ENCODE measurements around the gene OTC.

DNA sequence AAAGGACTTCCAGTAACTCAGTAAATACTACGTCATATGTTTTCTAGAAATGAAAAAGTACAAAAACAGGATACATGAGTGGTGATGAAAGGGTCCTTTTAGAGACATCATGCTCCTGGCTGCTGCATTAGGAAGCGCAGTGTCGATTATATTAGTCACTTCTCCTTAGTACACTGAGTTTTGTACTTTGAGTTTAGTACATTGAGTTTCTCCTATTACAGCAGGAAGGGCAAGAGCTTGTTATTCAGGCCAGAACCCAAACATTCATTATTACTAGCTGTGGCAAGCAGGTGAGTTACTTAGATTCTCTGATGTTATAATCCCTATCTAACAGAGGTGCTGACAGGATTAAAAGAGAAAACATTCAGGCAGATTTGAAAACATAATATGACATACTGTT is 46.4 kb upstream of the OTC start:
- TF ChIP-seq, protein P1, sequence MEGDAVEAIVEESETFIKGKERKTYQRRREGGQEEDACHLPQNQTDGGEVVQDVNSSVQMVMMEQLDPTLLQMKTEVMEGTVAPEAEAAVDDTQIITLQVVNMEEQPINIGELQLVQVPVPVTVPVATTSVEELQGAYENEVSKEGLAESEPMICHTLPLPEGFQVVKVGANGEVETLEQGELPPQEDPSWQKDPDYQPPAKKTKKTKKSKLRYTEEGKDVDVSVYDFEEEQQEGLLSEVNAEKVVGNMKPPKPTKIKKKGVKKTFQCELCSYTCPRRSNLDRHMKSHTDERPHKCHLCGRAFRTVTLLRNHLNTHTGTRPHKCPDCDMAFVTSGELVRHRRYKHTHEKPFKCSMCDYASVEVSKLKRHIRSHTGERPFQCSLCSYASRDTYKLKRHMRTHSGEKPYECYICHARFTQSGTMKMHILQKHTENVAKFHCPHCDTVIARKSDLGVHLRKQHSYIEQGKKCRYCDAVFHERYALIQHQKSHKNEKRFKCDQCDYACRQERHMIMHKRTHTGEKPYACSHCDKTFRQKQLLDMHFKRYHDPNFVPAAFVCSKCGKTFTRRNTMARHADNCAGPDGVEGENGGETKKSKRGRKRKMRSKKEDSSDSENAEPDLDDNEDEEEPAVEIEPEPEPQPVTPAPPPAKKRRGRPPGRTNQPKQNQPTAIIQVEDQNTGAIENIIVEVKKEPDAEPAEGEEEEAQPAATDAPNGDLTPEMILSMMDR (IDR thresholded peaks at IDR 0.05), result no peak
- TF ChIP-seq POLR2A (IDR thresholded peaks at IDR 0.05) (no peak), EP300 (IDR thresholded peaks at IDR 0.05) (no peak), POLR2AphosphoS5 (IDR thresholded peaks at IDR 0.05) (peak in 1 of 3 donors; percentile 40)

Data from stomach (tissue), 4 donors.